IPS-20b (cell line): ENCODE measurements around the gene PRPF38B.

Experiments used
- H3K27ac ChIP-seq: one replicate; pipeline ENCODE4 v1.5.1; 2013; ENCODE audit warnings: low read length
- H3K27me3 ChIP-seq: 2 replicates; pipeline ENCODE4 v1.6.1; 2013; ENCODE audit warnings: mild to moderate bottlenecking, low read length, inconsistent platforms; ENCODE audit not compliant: insufficient read depth
- H3K36me3 ChIP-seq: 2 replicates; pipeline ENCODE4 v1.6.1; 2013; ENCODE audit warnings: low read depth, mild to moderate bottlenecking, inconsistent platforms, low read length, moderate library complexity; ENCODE audit not compliant: insufficient read depth
- H3K4me1 ChIP-seq: 2 replicates; pipeline ENCODE4 v1.6.1; 2013; ENCODE audit warnings: mild to moderate bottlenecking, control low read depth, inconsistent platforms, low read length, moderate library complexity; ENCODE audit not compliant: insufficient read depth
- H3K4me3 ChIP-seq: 2 replicates; pipeline ENCODE4 v1.5.1; 2013; ENCODE audit warnings: mild to moderate bottlenecking, low read length, inconsistent platforms
- H3K9ac ChIP-seq: 2 replicates; pipeline ENCODE4 v1.6.1; 2013; ENCODE audit warnings: low read depth, mild to moderate bottlenecking, inconsistent platforms, low read length, moderate library complexity
- H3K9me3 ChIP-seq: 2 replicates; pipeline ENCODE4 v1.6.1; 2013; ENCODE audit warnings: mild to moderate bottlenecking, low read depth, low read length, inconsistent platforms; ENCODE audit not compliant: insufficient read depth

PRPF38B gene

GRCh38 chr1:108750476-108751181, 58.5 kb downstream of the PRPF38B start:
- no peak overlapping the region for H3K4me3 ChIP-seq
- H3K9ac ChIP-seq, result no peak overlapping the region
- peaks cover 3% of the 10 kb centered on the region; the same call in 1 of the 2 replicates for H3K4me1 ChIP-seq
- H3K27me3 ChIP-seq, result peaks cover 5% of the 10 kb centered on the region
- no peak overlapping the region for H3K27ac ChIP-seq
- peaks cover 41% of the 10 kb centered on the region for H3K36me3 ChIP-seq
- no peaks in the 10 kb centered on the region for H3K9me3 ChIP-seq
